ENCODE results near the gene SLC44A3. TPM values are rescaled to one million over a fixed set of nuclear protein-coding genes. Genes with fewer than 3 reads are reported as not detected.

SLC44A3 gene
- total and polyA plus RNA-seq, 2 of the 8 experiments (the other 6 are each of a cell fraction or from before 2014, with no cell fraction given), result 4.2 to 5.0 TPM

- Histone ChIP-seq H2BK120ac (replicated peaks; ENCODE audit: low read depth, low read length) (no peak overlapping the region), H3K4ac (replicated peaks; ENCODE audit: insufficient read length, low read depth, low read length) (no peak overlapping the region), H3K36me3 (ENCODE audit: control insufficient read depth in 2 of 4, insufficient read depth in 4 of 4, low read length in 3 of 4) (no peaks in the 10 kb centered on the region), H3K4me2 (ENCODE audit: insufficient read depth in 1 of 2, low read depth in 2 of 2, low read length in 2 of 2) (no peak overlapping the region), H2AFZ (ENCODE audit: low read length) (peak overlapping the region; percentile 41; the same call in 1 of the 2 replicates), H3K9me3 (ENCODE audit: insufficient read depth in 2 of 2, low read depth in 1 of 2, low read length in 1 of 2) (no peaks in the 10 kb centered on the region), H3K27me3 (replicated peaks in 1 of 4; ENCODE audit: control insufficient read depth in 3 of 4, extremely low read depth in 1 of 4, insufficient read depth in 3 of 4, low read length in 3 of 4) (no peaks in the 10 kb centered on the region), H3K79me2 (ENCODE audit: control insufficient read depth in 1 of 2, insufficient read depth in 2 of 2, low read length in 2 of 2) (no peaks in the 10 kb centered on the region), H2BK5ac (ENCODE audit: low read depth, low read length) (peak overlapping the region; percentile 11; the same call in 1 of the 2 replicates), H2BK20ac (ENCODE audit: low read length) (no peak overlapping the region), H4K8ac (ENCODE audit: extremely low read depth, insufficient read depth, low read length) (no peak overlapping the region), H3K4me3 (ENCODE audit: extremely low read depth in 1 of 4, insufficient read depth in 2 of 4, low read depth in 3 of 4, low read length in 4 of 4) (no peak overlapping the region), H3K18ac (ENCODE audit: extremely low read depth, low read length) (no peak overlapping the region), H4K5ac (ENCODE audit: insufficient read length, low read depth, low read length) (no peak overlapping the region), H4K20me1 (replicated peaks in 1 of 2; ENCODE audit: control insufficient read depth in 1 of 2, insufficient read depth in 2 of 2, low read length in 2 of 2) (no peaks in the 10 kb centered on the region), H4K91ac (replicated peaks; ENCODE audit: insufficient read length, low read length) (peak overlapping the region; percentile 15), H3K23ac (ENCODE audit: insufficient read length) (no peak overlapping the region), H2AK5ac (ENCODE audit: low read depth, low read length) (no peak overlapping the region), H3K4me1 (replicated peaks in 1 of 4; ENCODE audit: control insufficient read depth in 3 of 4, insufficient read depth in 4 of 4, low read length in 3 of 4) (peaks cover 0 to 3% (median 0%) of the 10 kb centered on the region in 4 experiments; a peak in 1 of 7 replicates), H3K79me1 (ENCODE audit: low read depth, low read length) (no peaks in the 10 kb centered on the region), H3K9ac (replicated peaks in 1 of 4; ENCODE audit: extremely low read depth in 1 of 4, low read depth in 3 of 4, low read length in 3 of 4) (no peak overlapping the region), H3K23me2 (ENCODE audit: low read depth, low read length) (no peaks in the 10 kb centered on the region; the same call in 1 of the 2 replicates), H2BK15ac (ENCODE audit: low read length) (no peak overlapping the region), H3K27ac (ENCODE audit: low read depth, low read length) (no peak overlapping the region), H2BK12ac (ENCODE audit: low read depth, low read length) (no peak overlapping the region), H3K56ac (replicated peaks; ENCODE audit: insufficient read length, low read depth, low read length) (no peak overlapping the region), H3K14ac (ENCODE audit: insufficient read length) (no peak overlapping the region)
- ChIA-PET CTCF (ENCODE audit: partially characterized antibody) (interaction anchor here (1.0 to 2.6 kb wide), 2 partner anchors 19 to 22 kb away, joined by 3 to 10 read pairs; no protein-coding TSS in a partner anchor), POLR2A (ENCODE audit: partially characterized antibody) (no interaction called here)
- no peak for DNase-seq (ENCODE audit: low read depth in 1 of 2, low spot score in 2 of 2)
- 89% methylated on average over 11 of the region's 12 CpGs; no CpG with 5 or more reads in 1 of the 2 experiments for WGBS, 2 experiments (ENCODE audit: extremely low coverage in 1 of 2, insufficient coverage in 1 of 2, insufficient read length in 1 of 2, insufficient replicate concordance in 2 of 2, low coverage in 1 of 2, low lambda C conversion rate in 2 of 2, missing lambda C conversion rate in 1 of 2)
- TF ChIP-seq YY1 (IDR thresholded peaks at IDR 0.05; ENCODE audit: low read depth, low read length), result no peak
- no peak for TF ChIP-seq SAP30 (IDR thresholded peaks at IDR 0.05; ENCODE audit: insufficient read depth, insufficient replicate concordance, low read length)
- no peak for TF ChIP-seq TAF7 (optimal IDR thresholded peaks at IDR 0.05; ENCODE audit: borderline replicate concordance, low read depth, low read length)
- TF ChIP-seq MAFK (IDR thresholded peaks at IDR 0.05; ENCODE audit: low read depth, low read length), result no peak
- TF ChIP-seq CHD2 (IDR thresholded peaks at IDR 0.05; ENCODE audit: low read length), result no peak
- no peak for TF ChIP-seq KDM5A (IDR thresholded peaks at IDR 0.05; ENCODE audit: low read length)
- no peak for FAIRE-seq
These were observed 36.6 kb upstream of the SLC44A3 start for GRCh38 chr1:94783342-94784189.

Measured in H1 (cell line).